Hepatocyte (in vitro differentiated cells): ENCODE results near the gene TANGO6. TPM values are rescaled to one million over a fixed set of nuclear protein-coding genes. Genes with fewer than 3 reads are reported as not detected.

ENCODE experiments used
- DNase-seq: peaks from one replicate; pipeline ENCODE4 v3.0.0-alpha.2; 2016; ENCODE audit warnings: low spot score
- H2AFZ ChIP-seq: fragments of 200-600 bp; sonication (generic); 2 replicates; pipeline ENCODE4 v1.6.0; 2016; ENCODE audit warnings: antibody characterized with exemption, mild to moderate bottlenecking
- H3K27ac ChIP-seq: fragments of 200-600 bp; sonication (generic); 2 replicates; pipeline ENCODE4 v1.5.1; 2016; ENCODE audit warnings: mild to moderate bottlenecking
- H3K27me3 ChIP-seq: fragments of 200-600 bp; sonication (generic); 2 replicates; pipeline ENCODE4 v1.6.1; 2016
- H3K36me3 ChIP-seq: fragments of 200-600 bp; sonication (generic); replicated peaks from 2 replicates; pipeline ENCODE4 v1.5.1; 2016; ENCODE audit warnings: low read depth; ENCODE audit not compliant: insufficient read depth
- H3K4me1 ChIP-seq: fragments of 200-600 bp; sonication (generic); 2 replicates; pipeline ENCODE4 v1.5.1; 2016; ENCODE audit warnings: mild to moderate bottlenecking, moderate library complexity; ENCODE audit not compliant: insufficient read depth
- H3K4me2 ChIP-seq: fragments of 200-600 bp; sonication (generic); 2 replicates; pipeline ENCODE4 v1.6.0; 2016
- H3K4me3 ChIP-seq: fragments of 200-600 bp; sonication (generic); 2 replicates; pipeline ENCODE4 v1.5.1; 2016; ENCODE audit warnings: mild to moderate bottlenecking
- H3K79me2 ChIP-seq: fragments of 200-600 bp; sonication (generic); 2 replicates; pipeline ENCODE4 v1.6.0; 2017; ENCODE audit warnings: mild to moderate bottlenecking
- H3K9me2 ChIP-seq: fragments of 200-600 bp; sonication (generic); replicated peaks from 2 replicates; pipeline ENCODE4 v1.6.0; 2017; ENCODE audit warnings: mild to moderate bottlenecking; ENCODE audit not compliant: insufficient read depth
- H3K9me3 ChIP-seq: fragments of 200-600 bp; sonication (generic); 2 replicates; pipeline ENCODE4 v1.5.1; 2016; ENCODE audit warnings: low read depth, mild to moderate bottlenecking
- H4K20me1 ChIP-seq: fragments of 200-600 bp; sonication (generic); 2 replicates; pipeline ENCODE4 v1.6.0; 2016; ENCODE audit warnings: mild to moderate bottlenecking; ENCODE audit not compliant: insufficient read depth, poor library complexity, severe bottlenecking
- CTCF ChIP-seq: fragments of 200-600 bp; sonication (generic); IDR thresholded peaks from 2 replicates; pipeline ENCODE4 v1.5.1; 2016; ENCODE audit warnings: antibody characterized with exemption, mild to moderate bottlenecking; ENCODE audit not compliant: poor library complexity
- EZH2 ChIP-seq: fragments of 200-600 bp; sonication (generic); IDR thresholded peaks from 2 replicates; pipeline ENCODE4 v1.6.1; 2016; ENCODE audit warnings: antibody characterized with exemption, mild to moderate bottlenecking, borderline replicate concordance
- EZH2phosphoT487 ChIP-seq: fragments of 200-600 bp; sonication (generic); IDR thresholded peaks from one replicate; pipeline ENCODE4 v1.6.1; 2018; ENCODE audit warnings: antibody characterized with exemption, mild to moderate bottlenecking, low read depth, moderate library complexity; ENCODE audit not compliant: unreplicated experiment, severe bottlenecking
- WGBS: methylation state at CpG from one replicate; pipeline ENCODE4 v1.1.6; 2016; ENCODE audit warnings: low lambda C conversion rate; ENCODE audit errors: missing lambda C conversion rate; 5-methylcytosine and 5-hydroxymethylcytosine counted together
- polyA plus RNA-seq: library from polyadenylated mRNA; unstranded; fragments of >200 nt; fragmentation: Nextera tagmentation; extraction: Ambion mirVana; gene quantifications from 2 replicates; pipeline ENCODE4 v1.2.1, GENCODE V29; 2016
- total RNA-seq: library from RNA; depleted of rRNA; stranded (reverse); fragments of >200 nt; gene quantifications from 2 replicates; pipeline ENCODE4 v1.2.3, GENCODE V29; 2014

The TANGO6 gene
- total and polyA plus RNA-seq, 2 experiments from 2014 or later, result 4.8 to 6.5 TPM

GRCh38 chr16:69110406-69110805 lies 267.1 kb downstream of the TANGO6 start:
- Histone ChIP-seq H3K27me3 (peaks cover 28% of the 10 kb centered on the region), H3K4me1 (peaks cover 22% of the 10 kb centered on the region), H4K20me1 (peaks cover 8% of the 10 kb centered on the region), H2AFZ (no peak overlapping the region), H3K4me2 (no peak overlapping the region), H3K27ac (no peak overlapping the region), H3K79me2 (no peaks in the 10 kb centered on the region), H3K9me3 (no peaks in the 10 kb centered on the region), H3K36me3 (no peaks in the 10 kb centered on the region), H3K9me2 (no peaks in the 10 kb centered on the region), H3K4me3 (no peak overlapping the region)
- TF ChIP-seq CTCF (no peak), EZH2phosphoT487 (no peak), EZH2 (no peak)
- WGBS, result 94% methylated on average over 7 of the region's 7 CpGs
- DNase-seq, result no peak

- WGBS, result 92% methylated on average over 6 of the region's 6 CpGs
- no peaks in the 10 kb centered on the region for H3K9me3 ChIP-seq
- no peak overlapping the region for H3K27ac ChIP-seq
- peaks cover 28% of the 10 kb centered on the region for H3K27me3 ChIP-seq
- no peak for DNase-seq
- H3K4me3 ChIP-seq, result no peak overlapping the region
- no peaks in the 10 kb centered on the region for H3K79me2 ChIP-seq
- H4K20me1 ChIP-seq, result peaks cover 8% of the 10 kb centered on the region
- TF ChIP-seq CTCF (no peak), EZH2phosphoT487 (no peak), EZH2 (no peak)
- no peaks in the 10 kb centered on the region for H3K9me2 ChIP-seq
- peaks cover 20% of the 10 kb centered on the region for H3K4me1 ChIP-seq
- no peaks in the 10 kb centered on the region for H3K36me3 ChIP-seq
- no peak overlapping the region for H2AFZ ChIP-seq
- H3K4me2 ChIP-seq, result no peak overlapping the region
Observed at GRCh38 chr16:69111216-69111875, 268.0 kb downstream of the TANGO6 start.

GRCh38 chr16:69111876-69112230 lies 268.5 kb downstream of the TANGO6 start:
- Histone ChIP-seq H3K79me2 (no peaks in the 10 kb centered on the region), H3K27ac (no peak overlapping the region), H3K27me3 (peaks cover 23% of the 10 kb centered on the region), H3K4me2 (no peak overlapping the region), H3K9me3 (no peaks in the 10 kb centered on the region), H3K9me2 (no peaks in the 10 kb centered on the region), H3K4me1 (peaks cover 16% of the 10 kb centered on the region), H3K36me3 (no peaks in the 10 kb centered on the region), H4K20me1 (peaks cover 8% of the 10 kb centered on the region), H3K4me3 (no peak overlapping the region), H2AFZ (no peak overlapping the region)
- TF ChIP-seq CTCF (no peak), EZH2 (no peak), EZH2phosphoT487 (no peak)
- no peak for DNase-seq
- 97% methylated on average over 5 of the region's 5 CpGs for WGBS
